OCI-LY1 (cell line): ENCODE results near the gene CDK11B.

Experiments used
- H2AFZ ChIP-seq: fragments of 200-600 bp; sonication (generic), shearing (Covaris generic); 2 replicates; pipeline ENCODE4 v1.6.0; 2014; ENCODE audit warnings: antibody characterized with exemption, mild to moderate bottlenecking, low read length
- H3F3A ChIP-seq: fragments of 200-600 bp; sonication (generic), shearing (Covaris generic); 2 replicates; pipeline ENCODE4 v1.6.0; 2014; ENCODE audit warnings: mild to moderate bottlenecking, antibody characterized with exemption, low read length, moderate library complexity; ENCODE audit not compliant: insufficient read depth
- H3K27ac ChIP-seq: fragments of 200-600 bp; sonication (generic); 2 replicates; pipeline ENCODE4 v1.5.1; 2014; ENCODE audit warnings: low read length, mixed run types, mild to moderate bottlenecking, low read depth; ENCODE audit not compliant: poor library complexity, severe bottlenecking
- H3K27me3 ChIP-seq: fragments of 200-600 bp; sonication (generic); 2 replicates; pipeline ENCODE4 v1.6.0; 2014; ENCODE audit warnings: antibody characterized with exemption, mild to moderate bottlenecking, low read length, moderate library complexity; ENCODE audit not compliant: insufficient read depth
- H3K36me3 ChIP-seq: fragments of 200-600 bp; sonication (generic); 2 replicates; pipeline ENCODE4 v1.6.1; 2014; ENCODE audit warnings: mild to moderate bottlenecking, antibody characterized with exemption, low read length, moderate library complexity, mixed read lengths; ENCODE audit not compliant: insufficient read depth
- H3K4me1 ChIP-seq: fragments of 200-600 bp; sonication (generic); 2 replicates; pipeline ENCODE4 v1.5.1; 2014; ENCODE audit warnings: mild to moderate bottlenecking, low read length, moderate library complexity; ENCODE audit not compliant: insufficient read depth, severe bottlenecking
- H3K4me2 ChIP-seq: fragments of 200-600 bp; sonication (generic), shearing (Covaris generic); 2 replicates; pipeline ENCODE4 v1.6.1; 2014; ENCODE audit warnings: low read length
- H3K4me3 ChIP-seq: fragments of 200-600 bp; sonication (generic); 2 replicates; pipeline ENCODE4 v1.5.1; 2014; ENCODE audit warnings: low read length, low read depth, mild to moderate bottlenecking, mixed read lengths; ENCODE audit not compliant: poor library complexity, severe bottlenecking
- H3K79me2 ChIP-seq: fragments of 200-600 bp; shearing (Covaris generic); 2 replicates; pipeline ENCODE4 v1.6.1; 2016; ENCODE audit warnings: mixed run types, low read length, mixed read lengths; ENCODE audit not compliant: insufficient read depth
- H3K9ac ChIP-seq: fragments of 200-600 bp; sonication (generic), shearing (Covaris generic); 2 replicates; pipeline ENCODE4 v1.6.1; 2014; ENCODE audit warnings: mild to moderate bottlenecking, low read length, mixed read lengths
- H3K9me2 ChIP-seq: fragments of 200-600 bp; sonication (generic), shearing (Covaris generic); 2 replicates; pipeline ENCODE4 v1.6.1; 2014; ENCODE audit warnings: low read depth, mild to moderate bottlenecking, low read length, mixed read lengths
- H3K9me3 ChIP-seq: fragments of 200-600 bp; shearing (Covaris generic); 2 replicates; pipeline ENCODE4 v1.6.1; 2014; ENCODE audit warnings: low read length, mixed read lengths
- H4K20me1 ChIP-seq: fragments of 200-600 bp; sonication (generic), shearing (Covaris generic); 2 replicates; pipeline ENCODE4 v1.6.0; 2016; ENCODE audit warnings: mild to moderate bottlenecking, low read length; ENCODE audit not compliant: insufficient read depth
- CTCF ChIP-seq: fragments of 200-600 bp; sonication (generic), shearing (Covaris generic); IDR thresholded peaks from 2 replicates; pipeline ENCODE4 v1.5.1; 2017; ENCODE audit warnings: mild to moderate bottlenecking, antibody characterized with exemption, low read length, moderate library complexity, mixed read lengths
- EZH2 ChIP-seq: fragments of 200-600 bp; sonication (generic), shearing (Covaris generic); IDR thresholded peaks from 2 replicates; pipeline ENCODE4 v1.8.0; 2017; ENCODE audit warnings: borderline replicate concordance, mixed run types, mild to moderate bottlenecking, antibody characterized with exemption, low read length, moderate library complexity, mixed read lengths

Gene CDK11B

GRCh38 chr1:1680912-1681273 is 22.1 kb upstream of the CDK11B start:
- Histone ChIP-seq H3K27ac (no peak overlapping the region), H3K9ac (no peak overlapping the region), H4K20me1 (no peaks in the 10 kb centered on the region), H3K9me2 (no peaks in the 10 kb centered on the region), H3K4me2 (no peak overlapping the region), H3K4me3 (no peak overlapping the region), H2AFZ (no peak overlapping the region), H3K4me1 (peaks cover 26% of the 10 kb centered on the region), H3F3A (no peaks in the 10 kb centered on the region), H3K9me3 (no peaks in the 10 kb centered on the region), H3K79me2 (no peaks in the 10 kb centered on the region), H3K27me3 (no peaks in the 10 kb centered on the region), H3K36me3 (no peaks in the 10 kb centered on the region)
- no peak for TF ChIP-seq CTCF
- TF ChIP-seq EZH2 = no peak

GRCh38 chr1:1680031-1680911 is 21.5 kb upstream of the CDK11B start:
- Histone ChIP-seq H3K9me3 (no peaks in the 10 kb centered on the region), H3K36me3 (no peaks in the 10 kb centered on the region), H3K27ac (no peak overlapping the region), H3K9me2 (no peaks in the 10 kb centered on the region), H3K4me1 (peaks cover 27% of the 10 kb centered on the region), H4K20me1 (no peaks in the 10 kb centered on the region), H3K79me2 (no peaks in the 10 kb centered on the region), H3F3A (no peaks in the 10 kb centered on the region), H3K9ac (no peak overlapping the region), H2AFZ (no peak overlapping the region), H3K27me3 (no peaks in the 10 kb centered on the region), H3K4me3 (no peak overlapping the region), H3K4me2 (no peak overlapping the region)
- no peak for TF ChIP-seq CTCF

GRCh38 chr1:1678581-1679380 is 20.0 kb upstream of the CDK11B start:
- peak overlapping the region; percentile 49 for H3K4me3 ChIP-seq
- H3K9me2 ChIP-seq = no peaks in the 10 kb centered on the region
- H3K36me3 ChIP-seq = no peaks in the 10 kb centered on the region
- H3K4me1 ChIP-seq = peaks cover 35% of the 10 kb centered on the region
- peak overlapping the region; percentile 53; the same call in 1 of the 2 replicates for H3K9ac ChIP-seq
- H3F3A ChIP-seq = no peaks in the 10 kb centered on the region
- H4K20me1 ChIP-seq = no peaks in the 10 kb centered on the region
- no peaks in the 10 kb centered on the region for H3K9me3 ChIP-seq
- H3K27ac ChIP-seq = peak overlapping the region; percentile 91
- H3K4me2 ChIP-seq = peak overlapping the region; percentile 66
- no peaks in the 10 kb centered on the region for H3K27me3 ChIP-seq
- no peak for TF ChIP-seq EZH2
- peak; percentile 77 for TF ChIP-seq CTCF
- no peak overlapping the region for H2AFZ ChIP-seq
- H3K79me2 ChIP-seq = no peaks in the 10 kb centered on the region
